GM12875 (cell line): ENCODE results near the gene FAM47E.

Experiments used
- H3K4me3 ChIP-seq: one replicate; pipeline ENCODE4 v1.5.1; 2011; ENCODE audit warnings: low read depth, low read length, control low read depth
- CTCF ChIP-seq: IDR thresholded peaks from 2 replicates; pipeline ENCODE4 v1.5.1; 2011; ENCODE audit warnings: low read depth, mild to moderate bottlenecking, control low read depth, inconsistent platforms, low read length, moderate library complexity, borderline replicate concordance; ENCODE audit not compliant: insufficient read depth

FAM47E gene

GRCh38 chr4:76214177-76214675, 37.3 kb upstream of the FAM47E start:
- H3K4me3 ChIP-seq: peak overlapping the region; percentile 61
- no peak for TF ChIP-seq CTCF

- H3K4me3 ChIP-seq: no peak overlapping the region
- no peak for TF ChIP-seq CTCF
Measured at GRCh38 chr4:76215077-76215476, 36.4 kb upstream of the FAM47E start.

- no peak overlapping the region for H3K4me3 ChIP-seq
- TF ChIP-seq CTCF: no peak
Measured at GRCh38 chr4:76216524-76216923, 35.0 kb upstream of the FAM47E start.

GRCh38 chr4:76216975-76217814, 34.3 kb upstream of the FAM47E start:
- no peak for TF ChIP-seq CTCF
- no peak overlapping the region for H3K4me3 ChIP-seq

- no peak for TF ChIP-seq CTCF
- no peak overlapping the region for H3K4me3 ChIP-seq
Measured at GRCh38 chr4:76219299-76220055, 32.0 kb upstream of the FAM47E start.

GRCh38 chr4:76224171-76224570, 27.4 kb upstream of the FAM47E start:
- TF ChIP-seq CTCF: no peak
- no peak overlapping the region for H3K4me3 ChIP-seq
